Cardiac fibroblast (primary cell): ENCODE measurements around the gene CHCHD6.

ENCODE experiments used
- DNase-seq, 2 donors: peaks; one replicate each; pipeline versions ENCODE4 v3.0.0 to v3.0.0-alpha.2; 2010; ENCODE audit warnings: low read depth in 2 of 2
- H3K4me3 ChIP-seq, 2 donors: replicated peaks in 1 of 2; 1 replicate in 1 of 2; 2 replicates in 1 of 2; pipeline ENCODE4 v1.5.1; 2011; ENCODE audit warnings: low read depth in 2 of 2, low read length in 2 of 2, mild to moderate bottlenecking in 2 of 2, moderate library complexity in 1 of 2
- TF ChIP-seq, protein P1 (sequence below): IDR thresholded peaks from one replicate; pipeline ENCODE4 v1.5.1; 2011; ENCODE audit warnings: low read depth, mild to moderate bottlenecking, low read length, inconsistent platforms

The CHCHD6 gene

GRCh38 chr3:126711121-126711760 is 7.2 kb downstream of the CHCHD6 start:
- TF ChIP-seq, protein P1, sequence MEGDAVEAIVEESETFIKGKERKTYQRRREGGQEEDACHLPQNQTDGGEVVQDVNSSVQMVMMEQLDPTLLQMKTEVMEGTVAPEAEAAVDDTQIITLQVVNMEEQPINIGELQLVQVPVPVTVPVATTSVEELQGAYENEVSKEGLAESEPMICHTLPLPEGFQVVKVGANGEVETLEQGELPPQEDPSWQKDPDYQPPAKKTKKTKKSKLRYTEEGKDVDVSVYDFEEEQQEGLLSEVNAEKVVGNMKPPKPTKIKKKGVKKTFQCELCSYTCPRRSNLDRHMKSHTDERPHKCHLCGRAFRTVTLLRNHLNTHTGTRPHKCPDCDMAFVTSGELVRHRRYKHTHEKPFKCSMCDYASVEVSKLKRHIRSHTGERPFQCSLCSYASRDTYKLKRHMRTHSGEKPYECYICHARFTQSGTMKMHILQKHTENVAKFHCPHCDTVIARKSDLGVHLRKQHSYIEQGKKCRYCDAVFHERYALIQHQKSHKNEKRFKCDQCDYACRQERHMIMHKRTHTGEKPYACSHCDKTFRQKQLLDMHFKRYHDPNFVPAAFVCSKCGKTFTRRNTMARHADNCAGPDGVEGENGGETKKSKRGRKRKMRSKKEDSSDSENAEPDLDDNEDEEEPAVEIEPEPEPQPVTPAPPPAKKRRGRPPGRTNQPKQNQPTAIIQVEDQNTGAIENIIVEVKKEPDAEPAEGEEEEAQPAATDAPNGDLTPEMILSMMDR, result no peak
- peak; percentile 10 to 47 for DNase-seq

GRCh38 chr3:126713199-126713598 is 9.2 kb downstream of the CHCHD6 start:
- TF ChIP-seq, protein P1, result no peak
- no peak for DNase-seq
- no peak overlapping the region for H3K4me3 ChIP-seq

More at GRCh38 chr3:126711121-126711760, 7.2 kb downstream of the CHCHD6 start:
- H3K4me3 ChIP-seq, result no peak overlapping the region

DNA sequence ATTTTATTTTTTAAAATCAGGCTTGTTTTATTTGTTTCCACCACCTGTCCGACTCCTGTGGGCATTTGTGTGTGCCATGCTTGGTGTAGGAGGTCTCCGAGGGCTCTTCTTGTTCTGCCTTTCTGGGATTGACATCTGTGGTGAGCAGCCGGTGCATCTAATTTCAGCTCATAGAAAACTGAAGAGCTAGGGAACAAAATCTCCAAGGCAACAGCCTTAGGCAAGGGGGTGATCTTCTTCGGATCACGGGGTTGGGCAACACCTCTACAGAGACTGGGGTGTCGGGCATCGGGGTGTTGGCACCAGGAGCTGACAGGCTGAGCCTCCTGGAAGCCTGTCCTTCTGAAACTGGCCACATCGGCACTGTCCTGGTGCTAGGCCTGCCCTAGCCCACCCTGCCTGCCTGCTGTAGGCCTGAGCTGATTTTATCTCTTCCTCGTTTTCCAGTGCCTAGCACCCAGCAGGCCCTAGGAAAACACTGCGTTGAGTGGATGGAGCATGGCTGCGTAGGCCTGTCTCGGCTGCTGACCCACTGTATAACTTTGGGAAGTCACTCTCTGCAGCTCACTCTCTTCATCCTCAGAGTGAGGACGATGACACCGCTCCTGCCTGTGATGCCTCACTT is 10.3 kb downstream of the CHCHD6 start:
- H3K4me3 ChIP-seq, result no peak overlapping the region
- DNase-seq, result no peak
- TF ChIP-seq, protein P1, result no peak

DNA sequence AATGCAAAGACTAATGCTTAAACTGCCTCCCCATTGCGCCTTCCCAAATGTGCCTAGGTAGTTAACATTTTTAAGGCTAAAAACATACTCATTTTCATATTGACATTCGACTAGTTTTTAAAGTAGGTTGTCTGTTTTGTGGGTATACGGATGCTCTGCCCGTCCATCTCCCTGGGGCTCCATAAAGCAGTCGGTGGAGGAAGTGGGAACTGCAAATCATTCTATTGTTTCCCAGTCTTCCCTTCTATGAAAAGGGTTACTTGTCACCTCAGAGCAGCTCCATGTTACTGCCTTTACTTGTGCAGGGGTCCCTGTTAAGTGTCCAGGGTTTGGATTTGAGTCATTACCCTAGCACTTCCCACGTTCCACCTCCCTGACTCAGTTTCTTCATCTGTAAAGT is 10.9 kb downstream of the CHCHD6 start:
- DNase-seq, result no peak
- TF ChIP-seq, protein P1, result no peak

DNA sequence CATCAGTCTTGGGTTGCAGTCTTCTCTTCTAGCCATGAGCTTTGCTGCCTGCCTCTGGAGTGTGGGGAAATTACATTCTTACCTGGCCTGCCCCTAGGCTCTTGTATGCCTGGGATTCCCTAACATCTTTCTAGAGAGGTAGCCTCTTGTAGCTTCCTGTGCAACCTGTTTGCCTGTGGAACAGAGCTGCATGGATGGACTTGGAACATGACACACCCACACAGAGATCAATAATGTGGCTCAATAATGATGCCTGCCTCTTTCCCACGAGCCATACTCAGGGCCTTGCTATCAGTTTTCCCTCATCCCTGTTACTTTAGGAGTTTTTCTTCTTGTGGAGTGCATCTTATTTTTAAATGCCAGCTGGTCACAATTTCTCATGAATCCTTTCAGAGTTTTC is 11.4 kb downstream of the CHCHD6 start:
- DNase-seq, result no peak
- no peak overlapping the region for H3K4me3 ChIP-seq
- TF ChIP-seq, protein P1, result no peak

More for the DNA sequence above, 10.9 kb downstream of the CHCHD6 start:
- no peak overlapping the region for H3K4me3 ChIP-seq

DNA sequence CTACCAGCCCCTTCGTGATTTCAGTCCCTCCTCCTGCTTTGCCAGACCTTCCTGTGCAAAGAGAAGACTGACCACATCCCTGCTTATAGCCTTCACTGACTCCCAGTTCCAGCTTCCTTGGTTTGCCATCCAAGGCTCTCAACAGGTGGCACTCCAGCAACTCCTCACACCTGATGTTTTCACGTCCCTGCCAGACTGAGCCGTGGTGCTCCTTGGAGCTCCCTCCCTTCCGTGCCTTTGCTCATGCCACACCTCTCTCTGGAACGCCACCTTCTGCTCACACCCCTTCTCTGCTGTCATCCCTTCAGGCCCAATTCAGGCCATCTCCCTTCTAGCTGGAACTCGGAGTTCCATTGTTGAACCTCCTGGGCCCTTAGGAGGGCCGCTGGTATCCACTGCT is 12.0 kb downstream of the CHCHD6 start:
- no peak for DNase-seq
- H3K4me3 ChIP-seq, result no peak overlapping the region
- TF ChIP-seq, protein P1, result no peak
